HTR-8/SVneo (cell line): Measurements from ENCODE around the gene TLR3.

Source experiments
- DNase-seq: peaks from one replicate; pipeline ENCODE4 v3.0.0; 2011; ENCODE audit warnings: low spot score, mixed read lengths; ENCODE audit not compliant: insufficient read length
- FAIRE-seq: peaks from 2 replicates; lab custom pipeline; 2011; peaks lifted over from hg19 to GRCh38; lab: Jason Lieb, UNC

The TLR3 gene

GRCh38 chr4:186104114-186104889, 35.3 kb downstream of the TLR3 start, which contains the start of gene FAM149A:
Gene FAM149A, plus strand, starts transcription at chr4:186104704.
- DNase-seq: peak; percentile 71
- peak; percentile 16 for FAIRE-seq

- FAIRE-seq (no peak), DNase-seq (peak; percentile 48)
These were observed 36.1 kb downstream of the TLR3 start for GRCh38 chr4:186104890-186105646.

- FAIRE-seq (no peak), DNase-seq (no peak)
These were observed 36.8 kb downstream of the TLR3 start for GRCh38 chr4:186105647-186106321.

- no peak for FAIRE-seq
- DNase-seq: no peak
These were observed 39.0 kb downstream of the TLR3 start for GRCh38 chr4:186107947-186108346.

- FAIRE-seq: no peak
- no peak for DNase-seq
These were observed 39.4 kb downstream of the TLR3 start for GRCh38 chr4:186108391-186108790.

- DNase-seq: no peak
- FAIRE-seq: no peak
These were observed 40.3 kb downstream of the TLR3 start for GRCh38 chr4:186109245-186109644.

- FAIRE-seq (no peak), DNase-seq (no peak)
These were observed 47.7 kb downstream of the TLR3 start for GRCh38 chr4:186116697-186117096.

GRCh38 chr4:186118582-186118981, 49.6 kb downstream of the TLR3 start:
- DNase-seq (no peak), FAIRE-seq (no peak)

GRCh38 chr4:186121057-186121456, 52.1 kb downstream of the TLR3 start:
- DNase-seq (no peak), FAIRE-seq (no peak)

GRCh38 chr4:186128842-186129241, 59.9 kb downstream of the TLR3 start:
- peak; percentile 87 for FAIRE-seq
- DNase-seq: no peak

- no peak for FAIRE-seq
These were observed 63.0 kb downstream of the TLR3 start for GRCh38 chr4:186131935-186132334.

GRCh38 chr4:186132577-186133242, 63.8 kb downstream of the TLR3 start:
- FAIRE-seq: peak; percentile 65
- DNase-seq: peak; percentile 64

More at GRCh38 chr4:186131935-186132334, 63.0 kb downstream of the TLR3 start:
- DNase-seq: no peak

GRCh38 chr4:186134257-186134656, 65.3 kb downstream of the TLR3 start:
- no peak for FAIRE-seq
- DNase-seq: no peak

- FAIRE-seq (no peak), DNase-seq (no peak)
These were observed 65.9 kb downstream of the TLR3 start for GRCh38 chr4:186134861-186135260.

- FAIRE-seq: peak; percentile 81
- DNase-seq: peak; percentile 33
These were observed 68.3 kb downstream of the TLR3 start for GRCh38 chr4:186137196-186137794.
